ENCODE measurements around the gene PATE2.

The PATE2 gene

DNA sequence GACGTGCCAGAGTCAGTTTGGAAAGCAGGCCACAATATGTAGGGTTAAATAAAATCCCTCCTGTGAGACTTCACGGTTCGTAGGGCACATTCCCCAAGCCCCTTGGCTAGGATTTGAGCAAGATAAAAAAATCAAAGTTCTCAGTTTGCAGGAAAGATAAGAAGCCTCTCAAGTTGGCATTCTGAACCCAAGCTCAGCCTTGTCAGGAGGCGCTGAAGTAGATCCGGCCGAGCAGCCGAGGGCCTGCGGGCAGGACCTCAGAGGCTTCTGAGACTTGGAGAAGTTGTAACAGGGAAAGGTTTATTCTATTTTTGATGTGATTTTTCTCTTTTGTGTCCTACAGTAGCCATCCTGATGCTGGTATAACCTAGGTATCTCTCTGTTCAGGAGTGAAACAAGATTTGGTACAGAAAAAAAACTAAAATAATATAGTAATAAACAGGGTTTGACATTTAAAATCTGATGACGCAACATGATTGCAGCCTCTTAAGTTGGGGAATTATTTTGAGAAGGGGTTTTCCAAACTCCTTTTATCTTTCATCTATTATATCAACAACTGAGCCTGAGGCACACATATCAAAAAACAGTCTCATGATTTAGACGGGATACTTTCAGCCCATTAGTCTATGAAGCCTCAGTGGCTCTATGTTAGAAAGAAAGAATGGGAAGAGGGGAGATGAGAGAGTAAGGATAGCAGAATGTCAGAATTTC, 10.1 kb downstream of the PATE2 start:
- H3K27me3 ChIP-seq (ENCODE audit: control insufficient read depth in 3 of 3, insufficient read depth in 3 of 3, low read depth in 1 of 3, low read length in 3 of 3): peaks cover 0 to 46% (median 0%) of the 10 kb centered on the region in 3 experiments
- no peak overlapping the region for H2BK15ac ChIP-seq (ENCODE audit: low read length)
- no peak overlapping the region for H3K27ac ChIP-seq (replicated peaks; ENCODE audit: low read length)
- no peak overlapping the region for H3K4me2 ChIP-seq (ENCODE audit: insufficient read depth, low read length, poor library complexity, severe bottlenecking)
- H3K23ac ChIP-seq (ENCODE audit: low read depth, low read length, poor library complexity): no peak overlapping the region
- H2AK5ac ChIP-seq (ENCODE audit: low read depth, low read length): no peak overlapping the region
- no peak overlapping the region for H3K4ac ChIP-seq (ENCODE audit: low read length)
- H3K4me3 ChIP-seq (ENCODE audit: low read length in 2 of 2): no peak overlapping the region
- H2BK5ac ChIP-seq (ENCODE audit: low read length): no peak overlapping the region
- no peaks in the 10 kb centered on the region for H3K36me3 ChIP-seq (replicated peaks in 1 of 2; ENCODE audit: control insufficient read depth in 2 of 2, insufficient read depth in 2 of 2, low read length in 2 of 2)
- H3K79me1 ChIP-seq (ENCODE audit: low read depth, low read length): no peaks in the 10 kb centered on the region
- H4K91ac ChIP-seq (ENCODE audit: low read depth, low read length, poor library complexity): no peak overlapping the region
- H3K4me1 ChIP-seq (ENCODE audit: control insufficient read depth in 2 of 2, insufficient read depth in 1 of 2, low read depth in 1 of 2, low read length in 2 of 2): no peaks in the 10 kb centered on the region
- H2AFZ ChIP-seq (ENCODE audit: low read length): no peak overlapping the region
- no CpG with 5 or more reads among the region's 10 CpGs for WGBS, 2 donors (ENCODE audit: extremely low coverage in 2 of 2, insufficient read length in 2 of 2, insufficient replicate concordance in 1 of 2)
- H3K9ac ChIP-seq (ENCODE audit: low read depth, low read length, poor library complexity): no peak overlapping the region
- H2BK12ac ChIP-seq (ENCODE audit: low read length): no peak overlapping the region
- H3K9me3 ChIP-seq (replicated peaks in 1 of 2; ENCODE audit: control insufficient read depth in 2 of 2, insufficient read depth in 1 of 2, low read depth in 1 of 2, low read length in 2 of 2): no peaks in the 10 kb centered on the region
- H2BK120ac ChIP-seq (ENCODE audit: low read depth, low read length): no peak overlapping the region
- no peak overlapping the region for H3K14ac ChIP-seq (ENCODE audit: low read length)
- no peak overlapping the region for H3K18ac ChIP-seq (ENCODE audit: low read length)
- DNase-seq (ENCODE audit: low spot score): no peak
- no peak overlapping the region for H4K8ac ChIP-seq (ENCODE audit: low read depth, low read length)

DNA sequence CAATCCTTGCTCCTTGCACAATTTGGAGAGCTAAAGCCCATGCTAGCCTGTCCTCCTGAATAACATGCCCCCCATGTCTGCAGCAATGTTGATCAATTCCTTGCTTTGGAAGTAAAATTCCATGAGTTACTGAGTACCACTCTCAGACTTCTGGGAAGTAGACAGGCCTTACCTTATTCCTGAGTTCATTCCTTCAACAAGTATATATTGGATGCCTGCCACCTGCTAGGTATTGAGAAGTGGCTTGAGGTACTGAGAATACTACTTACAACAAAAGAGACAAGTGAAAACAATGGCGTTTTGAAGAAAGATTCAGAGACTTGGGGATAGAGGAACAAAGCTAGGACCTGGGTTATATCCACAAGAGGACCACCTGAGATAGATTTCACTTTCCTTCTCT, 12.4 kb downstream of the PATE2 start:
- Histone ChIP-seq H3K27ac (replicated peaks; ENCODE audit: low read length) (no peak overlapping the region), H3K14ac (ENCODE audit: low read length) (no peak overlapping the region), H4K8ac (ENCODE audit: low read depth, low read length) (no peak overlapping the region), H3K9ac (ENCODE audit: low read depth, low read length, poor library complexity) (no peak overlapping the region), H2BK15ac (ENCODE audit: low read length) (no peak overlapping the region), H4K91ac (ENCODE audit: low read depth, low read length, poor library complexity) (no peak overlapping the region), H3K4ac (ENCODE audit: low read length) (no peak overlapping the region), H3K18ac (ENCODE audit: low read length) (no peak overlapping the region), H3K79me1 (ENCODE audit: low read depth, low read length) (no peaks in the 10 kb centered on the region), H2AK5ac (ENCODE audit: low read depth, low read length) (no peak overlapping the region), H3K27me3 (ENCODE audit: control insufficient read depth in 3 of 3, insufficient read depth in 3 of 3, low read depth in 1 of 3, low read length in 3 of 3) (peaks cover 0 to 43% (median 0%) of the 10 kb centered on the region in 3 experiments), H3K9me3 (replicated peaks in 1 of 2; ENCODE audit: control insufficient read depth in 2 of 2, insufficient read depth in 1 of 2, low read depth in 1 of 2, low read length in 2 of 2) (no peaks in the 10 kb centered on the region), H3K36me3 (replicated peaks in 1 of 2; ENCODE audit: control insufficient read depth in 2 of 2, insufficient read depth in 2 of 2, low read length in 2 of 2) (no peaks in the 10 kb centered on the region), H2AFZ (ENCODE audit: low read length) (no peak overlapping the region), H3K4me2 (ENCODE audit: insufficient read depth, low read length, poor library complexity, severe bottlenecking) (no peak overlapping the region), H2BK5ac (ENCODE audit: low read length) (no peak overlapping the region), H2BK120ac (ENCODE audit: low read depth, low read length) (no peak overlapping the region), H3K4me3 (ENCODE audit: low read length in 2 of 2) (no peak overlapping the region), H3K23ac (ENCODE audit: low read depth, low read length, poor library complexity) (no peak overlapping the region), H3K4me1 (ENCODE audit: control insufficient read depth in 2 of 2, insufficient read depth in 1 of 2, low read depth in 1 of 2, low read length in 2 of 2) (no peaks in the 10 kb centered on the region), H2BK12ac (ENCODE audit: low read length) (no peak overlapping the region)
- WGBS, 2 donors (ENCODE audit: extremely low coverage in 2 of 2, insufficient read length in 2 of 2, insufficient replicate concordance in 1 of 2): no CpG with 5 or more reads among the region's 1 CpG
- DNase-seq (ENCODE audit: low spot score): no peak

DNA sequence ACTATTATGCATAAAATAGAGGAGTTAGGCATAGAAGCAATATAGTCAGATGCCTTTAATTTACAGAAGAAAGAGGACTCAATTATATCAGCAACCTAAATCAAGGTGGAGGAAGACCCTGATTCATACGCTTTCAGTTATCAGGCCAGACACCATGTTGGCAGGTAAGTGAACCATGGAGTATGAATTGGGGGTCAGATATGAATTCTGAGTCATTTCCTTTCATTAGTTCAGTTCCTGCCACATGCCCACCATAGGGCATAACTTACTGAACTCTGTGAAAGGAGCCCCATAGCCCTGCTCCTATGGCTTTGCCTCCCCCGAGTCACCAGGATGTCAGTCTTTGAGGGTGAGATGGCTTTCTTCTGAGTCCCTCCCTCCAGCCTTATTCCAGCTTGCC, 15.1 kb downstream of the PATE2 start:
- Histone ChIP-seq H3K27me3 (ENCODE audit: control insufficient read depth in 3 of 3, insufficient read depth in 3 of 3, low read depth in 1 of 3, low read length in 3 of 3) (peaks cover 0 to 25% (median 0%) of the 10 kb centered on the region in 3 experiments), H3K9ac (ENCODE audit: low read depth, low read length, poor library complexity) (no peak overlapping the region), H2BK120ac (ENCODE audit: low read depth, low read length) (no peak overlapping the region), H3K27ac (replicated peaks; ENCODE audit: low read length) (no peak overlapping the region), H2BK12ac (ENCODE audit: low read length) (no peak overlapping the region), H4K91ac (ENCODE audit: low read depth, low read length, poor library complexity) (no peak overlapping the region), H3K79me1 (ENCODE audit: low read depth, low read length) (no peaks in the 10 kb centered on the region), H2BK5ac (ENCODE audit: low read length) (no peak overlapping the region), H3K4me2 (ENCODE audit: insufficient read depth, low read length, poor library complexity, severe bottlenecking) (no peak overlapping the region), H3K4me3 (ENCODE audit: low read length in 2 of 2) (no peak overlapping the region), H3K14ac (ENCODE audit: low read length) (no peak overlapping the region), H4K8ac (ENCODE audit: low read depth, low read length) (no peak overlapping the region), H3K4ac (ENCODE audit: low read length) (no peak overlapping the region), H3K36me3 (replicated peaks in 1 of 2; ENCODE audit: control insufficient read depth in 2 of 2, insufficient read depth in 2 of 2, low read length in 2 of 2) (no peaks in the 10 kb centered on the region), H3K23ac (ENCODE audit: low read depth, low read length, poor library complexity) (no peak overlapping the region), H2AK5ac (ENCODE audit: low read depth, low read length) (no peak overlapping the region), H2BK15ac (ENCODE audit: low read length) (no peak overlapping the region), H2AFZ (ENCODE audit: low read length) (no peak overlapping the region), H3K18ac (ENCODE audit: low read length) (no peak overlapping the region), H3K4me1 (ENCODE audit: control insufficient read depth in 2 of 2, insufficient read depth in 1 of 2, low read depth in 1 of 2, low read length in 2 of 2) (no peaks in the 10 kb centered on the region), H3K9me3 (replicated peaks in 1 of 2; ENCODE audit: control insufficient read depth in 2 of 2, insufficient read depth in 1 of 2, low read depth in 1 of 2, low read length in 2 of 2) (no peaks in the 10 kb centered on the region)
- no CpG with 5 or more reads among the region's 2 CpGs for WGBS, 2 donors (ENCODE audit: extremely low coverage in 2 of 2, insufficient read length in 2 of 2, insufficient replicate concordance in 1 of 2)
- no peak for DNase-seq (ENCODE audit: low spot score)

DNA sequence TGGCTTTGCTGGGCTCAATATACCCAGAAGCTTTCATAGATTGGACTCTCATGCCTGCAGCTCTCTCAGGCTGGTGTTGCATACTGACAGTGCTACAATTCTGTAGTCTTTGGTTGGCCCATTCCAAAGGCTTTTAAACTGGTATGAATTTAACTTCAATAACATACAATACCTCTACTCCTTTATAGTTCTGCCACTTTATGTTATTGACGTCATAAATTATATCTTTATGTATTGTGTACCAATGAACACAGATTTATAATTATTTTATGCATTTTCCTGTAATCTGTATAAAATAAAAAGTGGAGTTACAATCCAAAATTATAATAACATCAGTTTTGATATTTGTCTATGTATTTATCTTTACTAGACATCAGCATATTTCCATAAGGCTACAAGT, 16.2 kb downstream of the PATE2 start:
- Histone ChIP-seq H2AFZ (ENCODE audit: low read length) (no peak overlapping the region), H2BK5ac (ENCODE audit: low read length) (no peak overlapping the region), H2BK120ac (ENCODE audit: low read depth, low read length) (no peak overlapping the region), H4K91ac (ENCODE audit: low read depth, low read length, poor library complexity) (no peak overlapping the region), H3K4ac (ENCODE audit: low read length) (no peak overlapping the region), H3K4me1 (ENCODE audit: control insufficient read depth in 2 of 2, insufficient read depth in 1 of 2, low read depth in 1 of 2, low read length in 2 of 2) (no peaks in the 10 kb centered on the region), H3K14ac (ENCODE audit: low read length) (no peak overlapping the region), H3K79me1 (ENCODE audit: low read depth, low read length) (no peaks in the 10 kb centered on the region), H2BK12ac (ENCODE audit: low read length) (no peak overlapping the region), H3K27ac (replicated peaks; ENCODE audit: low read length) (no peak overlapping the region), H3K4me2 (ENCODE audit: insufficient read depth, low read length, poor library complexity, severe bottlenecking) (no peak overlapping the region), H3K9ac (ENCODE audit: low read depth, low read length, poor library complexity) (no peak overlapping the region), H3K4me3 (ENCODE audit: low read length in 2 of 2) (no peak overlapping the region), H2BK15ac (ENCODE audit: low read length) (no peak overlapping the region), H3K9me3 (replicated peaks in 1 of 2; ENCODE audit: control insufficient read depth in 2 of 2, insufficient read depth in 1 of 2, low read depth in 1 of 2, low read length in 2 of 2) (no peaks in the 10 kb centered on the region), H3K27me3 (ENCODE audit: control insufficient read depth in 3 of 3, insufficient read depth in 3 of 3, low read depth in 1 of 3, low read length in 3 of 3) (peaks cover 0 to 21% (median 0%) of the 10 kb centered on the region in 3 experiments), H3K23ac (ENCODE audit: low read depth, low read length, poor library complexity) (no peak overlapping the region), H2AK5ac (ENCODE audit: low read depth, low read length) (no peak overlapping the region), H3K18ac (ENCODE audit: low read length) (no peak overlapping the region), H3K36me3 (replicated peaks in 1 of 2; ENCODE audit: control insufficient read depth in 2 of 2, insufficient read depth in 2 of 2, low read length in 2 of 2) (no peaks in the 10 kb centered on the region), H4K8ac (ENCODE audit: low read depth, low read length) (no peak overlapping the region)
- no CpG with 5 or more reads among the region's 1 CpG for WGBS, 2 donors (ENCODE audit: extremely low coverage in 2 of 2, insufficient read length in 2 of 2, insufficient replicate concordance in 1 of 2)
- DNase-seq (ENCODE audit: low spot score): no peak

All from neuronal stem cell (in vitro differentiated cells).